Measurements from ENCODE around the gene CDK5.

DNA sequence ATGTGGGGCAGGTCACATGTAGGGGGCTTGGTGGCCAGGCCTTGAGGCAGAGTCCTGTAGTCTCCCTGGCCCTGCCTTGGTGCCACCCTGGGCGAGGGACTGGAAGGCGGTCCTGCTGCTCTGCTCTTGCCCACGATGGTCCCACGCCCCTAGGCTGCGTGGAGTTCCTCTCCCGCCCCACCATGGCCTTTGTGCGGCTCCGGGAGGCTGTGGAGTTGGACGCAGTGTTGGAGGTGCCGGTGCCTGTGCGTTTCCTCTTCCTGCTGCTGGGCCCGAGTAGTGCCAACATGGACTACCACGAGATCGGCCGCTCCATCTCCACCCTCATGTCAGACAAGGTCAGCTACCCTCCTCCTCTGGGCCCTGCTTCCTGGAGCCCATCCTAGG is 12.9 kb upstream of the CDK5 start:
- TF ChIP-seq CTCF (IDR thresholded peaks at IDR 0.05) (no peak), POLR2A (IDR thresholded peaks at IDR 0.05) (no peak)

Measured in esophagus squamous epithelium (tissue), 4 donors.